Upper lobe of left lung (tissue), 6 donors: Measurements from ENCODE around the gene SLC35G3. TPM values are rescaled to one million over a fixed set of nuclear protein-coding genes. Genes with fewer than 3 reads are reported as not detected.

ENCODE experiments used
- ATAC-seq, 2 donors: fragments of 200-7000 bp; cut with Tn5 transposase; one replicate each; pipeline ENCODE4 v1.9.1; 2022; ENCODE audit warnings: mild to moderate bottlenecking in 2 of 2, moderate library complexity in 2 of 2; ENCODE audit not compliant: low FRiP score in 2 of 2
- DNase-seq, 2 donors: peaks; one replicate each; pipeline ENCODE4 v3.0.0-alpha.2; 2019 to 2020
- H3K27ac ChIP-seq, 4 donors: fragments of 200-600 bp; sonication (generic); one replicate each; pipeline ENCODE4 v1.5.1; 2016 to 2019
- H3K27me3 ChIP-seq, 4 donors: fragments of 200-600 bp; sonication (generic); one replicate each; pipeline ENCODE4 v1.5.1; 2017 to 2019
- H3K36me3 ChIP-seq, 4 donors: fragments of 200-600 bp; sonication (generic); one replicate each; pipeline ENCODE4 v1.5.1; 2016 to 2019
- H3K4me1 ChIP-seq, 4 donors: fragments of 200-600 bp; sonication (generic); one replicate each; pipeline ENCODE4 v1.5.1; 2018 to 2019
- H3K4me3 ChIP-seq, 4 donors: fragments of 200-600 bp; sonication (generic); one replicate each; pipeline ENCODE4 v1.5.1; 2017 to 2019; ENCODE audit warnings: mild to moderate bottlenecking in 2 of 4, moderate library complexity in 1 of 4
- H3K9me3 ChIP-seq, 4 donors: fragments of 200-600 bp; sonication (generic); one replicate each; pipeline ENCODE4 v1.5.1; 2018 to 2019
- EP300 ChIP-seq, 4 donors: sonication (generic); formaldehyde crosslinking; IDR thresholded peaks; one replicate each; pipeline ENCODE4 v1.5.1; 2017; ENCODE audit warnings: antibody characterized with exemption in 4 of 4, control low read depth in 2 of 4
- POLR2A ChIP-seq, 4 donors: fragments of 450-650 bp; IDR thresholded peaks; one replicate each; pipeline ENCODE4 v1.5.1; 2016 to 2017; ENCODE audit warnings: antibody characterized with exemption in 4 of 4, mild to moderate bottlenecking in 2 of 4
- WGBS, 2 donors: methylation state at CpG; one replicate each; pipeline ENCODE4 v1.1.5; 2017 to 2018; 5-methylcytosine and 5-hydroxymethylcytosine counted together
- total RNA-seq, 6 donors: library from RNA; depleted of rRNA in 4 of 6; stranded (reverse); fragments of >200 nt in 4 of 6; gene quantifications; one replicate each; pipeline versions ENCODE4 v1.1.0 to v1.2.1, GENCODE V29; 2016 to 2021
- TF ChIP-seq, protein P1 (sequence below), 6 experiments: fragments of 450-650 bp in 4 of 6; fragments of 200-600 bp in 2 of 6; sonication (generic) in 2 of 6; IDR thresholded peaks; one replicate each; pipeline ENCODE4 v1.5.1; 2016 to 2019; ENCODE audit warnings: antibody characterized with exemption in 6 of 6
- donor health status: DM: no; HTN: no; CAD: no; lungs with moderate emphysema.
- donor health status: DM: no; HTN: yes; CAD: no; lungs with severe emphysema.

Gene SLC35G3
- total RNA-seq, 6 donors from 2014 or later: not detected

GRCh38 chr17:35144840-35145239 lies 49.4 kb downstream of the SLC35G3 start:
- Histone ChIP-seq H3K27me3 (no peaks in the 10 kb centered on the region), H3K9me3 (no peaks in the 10 kb centered on the region), H3K27ac (no peak overlapping the region), H3K4me1 (peaks cover 11 to 21% (median 17%) of the 10 kb centered on the region in 4 donors), H3K4me3 (no peak overlapping the region), H3K36me3 (peaks cover 0 to under 1% (median 0%) of the 10 kb centered on the region in 4 donors)
- ATAC-seq (no peak), DNase-seq (no peak)
- 70 to 79% methylated on average over 4 of the region's 4 CpGs for WGBS, 2 donors
- TF ChIP-seq, protein P1, sequence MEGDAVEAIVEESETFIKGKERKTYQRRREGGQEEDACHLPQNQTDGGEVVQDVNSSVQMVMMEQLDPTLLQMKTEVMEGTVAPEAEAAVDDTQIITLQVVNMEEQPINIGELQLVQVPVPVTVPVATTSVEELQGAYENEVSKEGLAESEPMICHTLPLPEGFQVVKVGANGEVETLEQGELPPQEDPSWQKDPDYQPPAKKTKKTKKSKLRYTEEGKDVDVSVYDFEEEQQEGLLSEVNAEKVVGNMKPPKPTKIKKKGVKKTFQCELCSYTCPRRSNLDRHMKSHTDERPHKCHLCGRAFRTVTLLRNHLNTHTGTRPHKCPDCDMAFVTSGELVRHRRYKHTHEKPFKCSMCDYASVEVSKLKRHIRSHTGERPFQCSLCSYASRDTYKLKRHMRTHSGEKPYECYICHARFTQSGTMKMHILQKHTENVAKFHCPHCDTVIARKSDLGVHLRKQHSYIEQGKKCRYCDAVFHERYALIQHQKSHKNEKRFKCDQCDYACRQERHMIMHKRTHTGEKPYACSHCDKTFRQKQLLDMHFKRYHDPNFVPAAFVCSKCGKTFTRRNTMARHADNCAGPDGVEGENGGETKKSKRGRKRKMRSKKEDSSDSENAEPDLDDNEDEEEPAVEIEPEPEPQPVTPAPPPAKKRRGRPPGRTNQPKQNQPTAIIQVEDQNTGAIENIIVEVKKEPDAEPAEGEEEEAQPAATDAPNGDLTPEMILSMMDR (IDR thresholded peaks at IDR 0.05): no peak
- TF ChIP-seq POLR2A (IDR thresholded peaks at IDR 0.05) (no peak), EP300 (IDR thresholded peaks at IDR 0.05) (no peak)

Other genes with a start within 250 kb of the SLC35G3 start
- 1 to 10 TPM in 4 of 6 donors, under 1 TPM in 2; 0.54 to 4.5 (median 1.7) TPM for gene CCT6B, start 232.9 kb downstream of the SLC35G3 start, total RNA-seq
- 10 to 100 TPM in 5 of 6 donors, 1 to 10 TPM in 1; 9.8 to 29.3 (median 14.1) TPM for gene ZNF830, start 232.9 kb downstream of the SLC35G3 start, total RNA-seq
- 10 to 100 TPM; 27.4 to 47.1 (median 29.9) TPM for gene LIG3, start 213.9 kb downstream of the SLC35G3 start, total RNA-seq
- 10 to 100 TPM; 17.6 to 30.8 (median 25.3) TPM for gene RFFL, start 130.7 kb downstream of the SLC35G3 start, total RNA-seq
- 10 to 100 TPM in 2 of 6 donors, 1 to 10 TPM in 4; 3.5 to 14.7 (median 7.5) TPM for gene RAD51D, start 74.5 kb downstream of the SLC35G3 start, total RNA-seq
- not detected for gene FNDC8, start 72.8 kb downstream of the SLC35G3 start, total RNA-seq
- 10 to 100 TPM in 5 of 6 donors, 1 to 10 TPM in 1; 6.7 to 14.6 (median 11.1) TPM for gene NLE1, start 52.1 kb downstream of the SLC35G3 start, total RNA-seq
- under 1 TPM in 4 of 6 donors, not detected in 2; 0.10 to 0.61 (median 0.20) TPM for gene UNC45B, start 46.6 kb downstream of the SLC35G3 start, total RNA-seq
- 10 to 100 TPM; 26.7 to 48.5 (median 43.2) TPM for gene SLFN5, start 48.7 kb upstream of the SLC35G3 start, total RNA-seq
- gene SLFN11, start 179.2 kb upstream of the SLC35G3 start, total RNA-seq: 100 to 1,000 TPM in 2 of 6 donors, 10 to 100 TPM in 4; 33.6 to 101 (median 57.0) TPM
- gene SLFN12, start 238.1 kb upstream of the SLC35G3 start, total RNA-seq: 10 to 100 TPM in 5 of 6 donors, 1 to 10 TPM in 1; 7.0 to 26.2 (median 12.3) TPM